ENCODE measurements around the gene ARHGDIG.
"Not testable (repeated sequence)": the region's sequence is repeated elsewhere in the genome, so short reads cannot be mapped to it uniquely, and the experiment has no call there.

DNA sequence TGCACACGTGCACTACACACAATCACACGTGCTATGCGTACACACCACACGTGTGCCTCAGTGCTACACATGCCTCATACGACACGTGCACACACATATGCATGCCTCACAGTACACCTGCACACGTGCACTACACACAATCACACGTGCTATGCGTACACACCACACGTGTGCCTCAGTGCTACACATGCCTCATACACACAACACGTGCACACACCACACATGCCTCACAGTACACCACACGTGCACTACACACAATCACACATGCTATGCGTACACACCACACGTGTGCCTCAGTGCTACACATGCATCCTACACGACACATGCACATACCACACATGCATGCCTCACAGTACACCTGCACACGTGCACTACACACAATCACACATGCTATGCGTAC lies 12.8 kb upstream of the ARHGDIG start:
- TF ChIP-seq, protein P1, sequence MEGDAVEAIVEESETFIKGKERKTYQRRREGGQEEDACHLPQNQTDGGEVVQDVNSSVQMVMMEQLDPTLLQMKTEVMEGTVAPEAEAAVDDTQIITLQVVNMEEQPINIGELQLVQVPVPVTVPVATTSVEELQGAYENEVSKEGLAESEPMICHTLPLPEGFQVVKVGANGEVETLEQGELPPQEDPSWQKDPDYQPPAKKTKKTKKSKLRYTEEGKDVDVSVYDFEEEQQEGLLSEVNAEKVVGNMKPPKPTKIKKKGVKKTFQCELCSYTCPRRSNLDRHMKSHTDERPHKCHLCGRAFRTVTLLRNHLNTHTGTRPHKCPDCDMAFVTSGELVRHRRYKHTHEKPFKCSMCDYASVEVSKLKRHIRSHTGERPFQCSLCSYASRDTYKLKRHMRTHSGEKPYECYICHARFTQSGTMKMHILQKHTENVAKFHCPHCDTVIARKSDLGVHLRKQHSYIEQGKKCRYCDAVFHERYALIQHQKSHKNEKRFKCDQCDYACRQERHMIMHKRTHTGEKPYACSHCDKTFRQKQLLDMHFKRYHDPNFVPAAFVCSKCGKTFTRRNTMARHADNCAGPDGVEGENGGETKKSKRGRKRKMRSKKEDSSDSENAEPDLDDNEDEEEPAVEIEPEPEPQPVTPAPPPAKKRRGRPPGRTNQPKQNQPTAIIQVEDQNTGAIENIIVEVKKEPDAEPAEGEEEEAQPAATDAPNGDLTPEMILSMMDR (IDR thresholded peaks at IDR 0.05), result not testable (repeated sequence)
- TF ChIP-seq EP300, POLR2AphosphoS5 (IDR thresholded peaks at IDR 0.05): not testable (repeated sequence)

Data from sigmoid colon (tissue), 4 donors.